8988T (cell line): ENCODE results near the gene GP1BB.
"Not testable (repeated sequence)": the region's sequence is repeated elsewhere in the genome, so short reads cannot be mapped to it uniquely, and the experiment has no call there.

Experiments used
- DNase-seq: peaks from one replicate; pipeline ENCODE4 v3.0.0; 2011

The GP1BB gene

GRCh38 chr22:19693981-19694670 is 29.2 kb upstream of the GP1BB start:
- DNase-seq: no peak

GRCh38 chr22:19694696-19695095 is 28.6 kb upstream of the GP1BB start:
- no peak for DNase-seq

GRCh38 chr22:19696504-19697276 is 26.6 kb upstream of the GP1BB start:
- DNase-seq: no peak

GRCh38 chr22:19697871-19698270 is 25.5 kb upstream of the GP1BB start:
- DNase-seq: not testable (repeated sequence)

- DNase-seq: no peak
Observed at GRCh38 chr22:19700790-19701419, 22.4 kb upstream of the GP1BB start.

- no peak for DNase-seq
Observed at GRCh38 chr22:19701420-19702145, 21.8 kb upstream of the GP1BB start.

GRCh38 chr22:19703869-19704268 is 19.5 kb upstream of the GP1BB start:
- no peak for DNase-seq

GRCh38 chr22:19704355-19705015 is 18.9 kb upstream of the GP1BB start:
- DNase-seq: no peak

- DNase-seq: no peak
Observed at GRCh38 chr22:19705181-19705934, 18.0 kb upstream of the GP1BB start.

- DNase-seq: no peak
Observed at GRCh38 chr22:19706661-19707151, 16.6 kb upstream of the GP1BB start.

GRCh38 chr22:19707347-19708290 is 15.7 kb upstream of the GP1BB start:
- DNase-seq: no peak

- DNase-seq: no peak
Observed at GRCh38 chr22:19708321-19709011, 14.9 kb upstream of the GP1BB start.

- no peak for DNase-seq
Observed at GRCh38 chr22:19709063-19709769, 14.1 kb upstream of the GP1BB start.

- DNase-seq: no peak
Observed at GRCh38 chr22:19710020-19710768, 13.1 kb upstream of the GP1BB start.

GRCh38 chr22:19710769-19711106 is 12.6 kb upstream of the GP1BB start:
- no peak for DNase-seq

GRCh38 chr22:19713245-19713644 is 10.1 kb upstream of the GP1BB start:
- peak; percentile 6 for DNase-seq

- peak; percentile 41 for DNase-seq
Observed at GRCh38 chr22:19713650-19714311, 9.6 kb upstream of the GP1BB start.
